GM12892 (cell line): Measurements from ENCODE around the gene HTR5A.

Source experiments
- DNase-seq: peaks from one replicate; pipeline ENCODE4 v3.0.0; 2011; ENCODE audit not compliant: insufficient read length
- FAIRE-seq: peaks from 2 replicates; lab custom pipeline; 2011; peaks lifted over from hg19 to GRCh38; lab: Jason Lieb, UNC
- POLR2A ChIP-seq: IDR thresholded peaks from 2 replicates; pipeline ENCODE4 v1.6.1; 2011; ENCODE audit warnings: low read depth, low read length, control low read depth
- POLR2AphosphoS5 ChIP-seq: IDR thresholded peaks from 2 replicates; pipeline ENCODE4 v1.6.1; 2011; ENCODE audit warnings: low read depth, low read length, control low read depth
- TAF1 ChIP-seq: IDR thresholded peaks from 2 replicates; pipeline ENCODE4 v1.6.1; 2011; ENCODE audit warnings: low read depth, mild to moderate bottlenecking, control low read depth, low read length, borderline replicate concordance

Gene HTR5A

DNA sequence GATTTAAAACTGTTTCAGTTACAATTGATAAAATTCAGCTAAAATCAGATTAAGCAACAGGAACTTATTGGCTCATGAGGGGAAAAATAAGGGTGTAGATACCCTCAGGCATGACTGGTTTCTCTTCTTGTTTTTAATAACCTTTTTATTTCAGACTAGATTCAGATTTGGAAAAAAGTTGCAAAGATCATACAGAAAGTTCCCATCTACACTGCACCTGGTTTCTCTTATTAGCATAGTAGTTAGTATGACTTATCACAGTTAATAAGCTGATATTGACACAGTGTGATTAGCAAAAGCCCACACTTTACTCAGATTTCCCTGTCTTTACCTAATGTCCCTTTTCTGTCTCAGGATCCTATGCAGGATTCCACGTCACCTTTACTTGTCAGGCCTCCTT lies 53.3 kb downstream of the HTR5A start:
- no peak for DNase-seq
- FAIRE-seq, result no peak

DNA sequence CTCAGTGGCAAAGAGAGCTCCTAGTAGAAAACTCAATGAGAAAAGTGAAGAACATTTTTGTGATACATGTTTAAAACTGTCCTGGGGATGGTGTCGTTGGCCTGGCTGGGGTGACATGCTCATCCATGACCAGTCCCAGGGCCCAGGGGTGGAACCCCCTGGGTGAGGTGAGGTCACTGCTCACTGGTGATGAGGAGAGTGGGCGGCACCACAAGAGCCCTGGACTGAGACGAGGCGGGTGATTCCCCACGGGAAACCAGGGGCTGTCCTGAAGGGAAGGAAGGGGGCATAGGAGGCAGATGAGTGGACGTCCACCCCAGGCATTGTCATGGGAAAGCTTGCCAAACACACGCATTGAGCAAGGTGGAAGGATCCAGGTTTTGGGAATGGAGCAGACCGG lies 54.6 kb downstream of the HTR5A start:
- DNase-seq (no peak), FAIRE-seq (no peak)
- TF ChIP-seq TAF1 (no peak), POLR2AphosphoS5 (no peak), POLR2A (no peak)

More for the DNA sequence above, 53.3 kb downstream of the HTR5A start:
- no peak for TF ChIP-seq POLR2A
- TF ChIP-seq TAF1, result no peak
- no peak for TF ChIP-seq POLR2AphosphoS5

DNA sequence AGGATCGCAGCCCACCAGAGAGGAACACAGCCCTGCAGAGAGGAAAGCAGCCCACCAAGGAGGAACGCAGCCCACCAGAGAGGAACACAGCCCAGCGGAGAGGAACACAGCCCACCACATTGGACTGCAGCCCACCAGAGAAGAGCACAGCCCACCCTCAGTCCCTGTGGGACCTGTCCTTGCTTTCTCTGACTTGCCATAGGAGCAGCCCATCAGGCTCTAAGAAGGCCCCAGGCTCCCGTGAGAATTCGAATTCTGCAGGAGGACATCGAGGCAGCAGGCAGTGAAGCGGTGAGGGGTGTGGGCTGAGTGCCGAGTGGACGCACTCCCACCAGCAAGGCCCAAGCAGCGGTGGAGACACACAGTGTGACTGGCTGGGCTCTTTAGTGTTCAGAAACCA lies 59.1 kb downstream of the HTR5A start:
- TF ChIP-seq POLR2AphosphoS5 (no peak), POLR2A (no peak), TAF1 (no peak)
- FAIRE-seq (no peak), DNase-seq (no peak)

DNA sequence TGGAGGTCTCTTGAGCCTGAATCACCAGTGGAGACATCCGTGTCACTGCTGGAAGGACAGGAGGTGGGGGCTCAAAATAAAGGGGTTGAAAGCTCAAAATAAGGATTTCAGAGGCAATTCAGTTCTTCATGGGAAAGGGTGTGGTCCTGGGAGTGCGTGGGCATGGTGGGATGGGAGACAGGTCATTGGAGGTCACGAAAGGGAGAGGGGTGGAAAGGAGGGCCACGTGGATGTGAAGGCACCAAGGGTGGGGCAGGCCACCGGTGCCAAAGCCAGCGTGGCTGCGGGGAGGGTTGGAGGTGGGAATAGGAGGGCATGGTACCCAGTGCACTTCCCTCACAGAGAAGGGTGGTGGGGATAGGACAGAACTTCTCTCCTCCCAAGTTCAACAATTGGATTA lies 59.7 kb downstream of the HTR5A start:
- no peak for FAIRE-seq
- TF ChIP-seq POLR2AphosphoS5 (no peak), POLR2A (no peak), TAF1 (no peak)

DNA sequence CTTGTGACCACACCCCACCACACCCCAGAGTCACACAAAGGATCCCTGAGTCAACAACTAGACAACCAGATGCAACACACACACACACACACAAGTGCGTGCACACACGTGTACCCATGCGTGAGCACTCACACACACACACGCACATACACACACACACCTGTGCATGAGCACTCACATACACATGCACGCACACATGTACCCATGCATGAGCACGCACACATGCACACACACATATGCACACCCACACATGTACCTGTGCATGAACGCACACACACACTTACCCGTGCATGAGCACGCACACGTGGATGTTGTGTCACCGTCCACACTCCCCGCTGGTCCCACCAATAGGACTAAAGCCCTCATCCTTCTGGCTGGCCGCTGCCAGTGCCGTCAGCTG lies 60.4 kb downstream of the HTR5A start:
- DNase-seq, result no peak
- TF ChIP-seq POLR2AphosphoS5 (no peak), POLR2A (no peak), TAF1 (no peak)
- FAIRE-seq, result no peak

More for the DNA sequence above, 59.7 kb downstream of the HTR5A start:
- DNase-seq, result no peak

DNA sequence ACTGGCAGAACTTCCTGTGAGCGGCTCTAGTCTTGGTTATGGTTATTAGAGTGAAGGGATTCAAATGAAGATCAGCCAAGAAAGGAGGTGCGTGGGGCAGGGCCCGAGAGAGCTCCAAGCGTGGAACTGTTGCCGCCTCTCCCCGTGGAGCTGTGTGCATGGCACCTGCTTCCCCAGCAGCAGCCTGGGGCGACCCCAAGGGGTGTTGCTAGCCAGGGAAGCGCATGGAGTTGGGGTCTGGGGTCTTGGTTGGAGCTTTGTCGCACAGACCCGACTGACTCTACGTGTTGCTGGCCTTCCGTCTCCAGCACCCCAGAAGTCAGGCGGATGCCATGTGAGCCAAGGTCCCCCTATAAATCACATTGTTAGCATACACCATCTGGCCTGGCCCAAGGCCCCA lies 61.0 kb downstream of the HTR5A start:
- TF ChIP-seq POLR2A, result no peak
- no peak for TF ChIP-seq POLR2AphosphoS5
- no peak for TF ChIP-seq TAF1
- FAIRE-seq (no peak), DNase-seq (no peak)

DNA sequence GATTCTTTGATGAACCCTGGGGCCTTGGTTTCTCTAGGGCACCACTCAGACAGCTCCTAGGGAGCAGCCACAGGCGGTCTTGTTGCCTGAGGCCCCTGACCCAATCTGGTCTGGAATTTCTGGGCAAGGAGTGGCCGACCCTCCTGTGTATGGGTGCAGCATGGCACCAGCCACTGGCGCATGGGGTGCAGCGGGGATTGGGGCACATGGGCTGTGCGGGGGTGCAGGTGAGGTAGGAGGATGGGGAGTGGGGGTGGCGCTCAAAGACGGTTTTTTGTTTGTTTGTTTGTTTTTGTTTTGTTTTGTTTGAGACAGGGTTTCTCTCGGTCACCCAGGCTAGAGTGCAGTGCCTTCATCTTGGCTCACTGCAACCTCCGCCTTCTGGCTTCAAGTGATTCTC lies 62.3 kb downstream of the HTR5A start:
- FAIRE-seq (no peak), DNase-seq (no peak)
- TF ChIP-seq TAF1 (no peak), POLR2AphosphoS5 (no peak)

DNA sequence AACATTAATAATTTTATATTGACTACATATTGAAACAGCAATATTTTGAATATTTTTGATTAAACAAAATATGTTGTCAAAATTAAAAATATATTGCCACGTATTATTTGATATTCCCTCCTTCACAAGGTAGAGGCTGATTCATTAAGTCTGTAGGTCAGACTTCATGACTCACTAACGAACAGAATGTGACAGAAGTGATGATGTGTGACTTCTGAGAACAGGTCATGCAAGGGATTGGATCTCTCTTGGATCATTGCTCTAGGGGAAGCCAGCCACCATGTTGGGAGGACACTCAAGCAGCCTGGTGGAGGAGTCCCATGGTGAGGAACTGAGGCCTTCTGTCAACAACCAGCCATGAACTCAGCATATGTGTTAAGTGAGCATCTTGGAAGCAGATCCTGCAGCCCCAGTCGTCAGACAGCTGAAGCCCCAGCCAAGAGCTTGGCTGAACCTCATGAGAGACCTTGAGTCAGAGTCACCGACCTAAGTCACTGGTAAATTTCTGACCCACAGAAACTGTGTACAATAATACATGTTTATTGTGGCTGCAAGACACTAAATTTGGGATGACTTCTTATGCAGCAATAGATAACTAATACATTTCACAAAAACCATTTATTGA lies 66.6 kb downstream of the HTR5A start:
- TF ChIP-seq POLR2AphosphoS5 (no peak), POLR2A (no peak), TAF1 (no peak)
- DNase-seq, result no peak
- no peak for FAIRE-seq
